Type B pancreatic cell (in vitro differentiated cells): ENCODE data around the gene DHX57. TPM values are rescaled to one million over a fixed set of nuclear protein-coding genes. Genes with fewer than 3 reads are reported as not detected.

Source experiments
- DNase-seq: peaks from one replicate; pipeline ENCODE4 v3.0.0; 2021; ENCODE audit warnings: mixed read lengths; ENCODE audit not compliant: unreplicated experiment; ENCODE audit errors: extremely low spot score
- H3K27ac Mint-ChIP-seq: 2 replicates; pipeline ENCODE4 v1.8.0; 2021; ENCODE audit warnings: mild to moderate bottlenecking, mixed read lengths
- H3K27me3 Mint-ChIP-seq: 2 replicates; pipeline ENCODE4 v1.8.0; 2021; ENCODE audit warnings: mixed read lengths
- H3K36me3 Mint-ChIP-seq: 2 replicates; pipeline ENCODE4 v1.8.0; 2021; ENCODE audit warnings: mixed read lengths
- H3K4me1 Mint-ChIP-seq: one replicate; pipeline ENCODE4 v1.8.0; 2021; ENCODE audit warnings: mixed read lengths; ENCODE audit not compliant: unreplicated experiment
- H3K4me3 Mint-ChIP-seq: 2 replicates; pipeline ENCODE4 v1.8.0; 2021; ENCODE audit warnings: mild to moderate bottlenecking, mixed read lengths
- H3K9me3 Mint-ChIP-seq: 2 replicates; pipeline ENCODE4 v1.8.0; 2021; ENCODE audit warnings: mixed read lengths
- total RNA-seq: library from RNA; stranded (reverse); gene quantifications from 2 replicates; pipeline ENCODE4 v1.2.1, GENCODE V29; 2021; ENCODE audit warnings: low replicate concordance
- TF ChIP-seq, protein P1 (sequence below): fragments of 200-600 bp; sonication (generic); conservative IDR thresholded peaks from 2 replicates; pipeline ENCODE4 v1.5.0; 2021; ENCODE audit warnings: antibody characterized with exemption, mild to moderate bottlenecking

Gene DHX57
- total RNA-seq, 1 donor from 2014 or later: 28.1 TPM

DNA sequence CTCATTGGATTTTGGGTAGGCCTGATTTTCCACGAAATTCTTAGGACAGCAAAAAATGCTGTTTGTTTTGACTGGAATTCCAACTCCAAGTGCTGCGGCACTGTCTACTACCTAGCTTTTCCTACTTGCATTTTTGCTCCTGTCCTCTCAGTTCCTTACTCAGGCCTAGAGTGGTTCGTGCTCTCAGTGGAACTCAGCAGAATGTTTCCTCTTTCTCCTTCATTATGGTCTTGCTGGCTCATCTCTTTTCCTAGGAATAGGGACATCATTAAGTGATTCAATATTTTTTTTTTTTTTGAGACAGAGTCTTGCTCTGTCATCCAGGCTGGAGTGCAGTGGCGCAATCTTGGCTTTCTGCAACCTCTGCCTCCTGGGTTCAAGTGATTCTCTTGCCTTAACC lies 59.8 kb downstream of the DHX57 start:
- Mint-ChIP-seq H3K4me1 (no peaks in the 10 kb centered on the region), H3K27me3 (no peaks in the 10 kb centered on the region), H3K4me3 (no peak overlapping the region)

GRCh38 chr2:38810488-38810887 lies 65.2 kb downstream of the DHX57 start:
- Mint-ChIP-seq H3K4me1 (no peaks in the 10 kb centered on the region), H3K27me3 (no peaks in the 10 kb centered on the region)

More for the DNA sequence above, 59.8 kb downstream of the DHX57 start:
- peaks cover 25% of the 10 kb centered on the region for H3K36me3 Mint-ChIP-seq
- no peak for DNase-seq
- TF ChIP-seq, protein P1, sequence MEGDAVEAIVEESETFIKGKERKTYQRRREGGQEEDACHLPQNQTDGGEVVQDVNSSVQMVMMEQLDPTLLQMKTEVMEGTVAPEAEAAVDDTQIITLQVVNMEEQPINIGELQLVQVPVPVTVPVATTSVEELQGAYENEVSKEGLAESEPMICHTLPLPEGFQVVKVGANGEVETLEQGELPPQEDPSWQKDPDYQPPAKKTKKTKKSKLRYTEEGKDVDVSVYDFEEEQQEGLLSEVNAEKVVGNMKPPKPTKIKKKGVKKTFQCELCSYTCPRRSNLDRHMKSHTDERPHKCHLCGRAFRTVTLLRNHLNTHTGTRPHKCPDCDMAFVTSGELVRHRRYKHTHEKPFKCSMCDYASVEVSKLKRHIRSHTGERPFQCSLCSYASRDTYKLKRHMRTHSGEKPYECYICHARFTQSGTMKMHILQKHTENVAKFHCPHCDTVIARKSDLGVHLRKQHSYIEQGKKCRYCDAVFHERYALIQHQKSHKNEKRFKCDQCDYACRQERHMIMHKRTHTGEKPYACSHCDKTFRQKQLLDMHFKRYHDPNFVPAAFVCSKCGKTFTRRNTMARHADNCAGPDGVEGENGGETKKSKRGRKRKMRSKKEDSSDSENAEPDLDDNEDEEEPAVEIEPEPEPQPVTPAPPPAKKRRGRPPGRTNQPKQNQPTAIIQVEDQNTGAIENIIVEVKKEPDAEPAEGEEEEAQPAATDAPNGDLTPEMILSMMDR: no peak
- H3K9me3 Mint-ChIP-seq: no peaks in the 10 kb centered on the region
- H3K27ac Mint-ChIP-seq: no peak overlapping the region

DNA sequence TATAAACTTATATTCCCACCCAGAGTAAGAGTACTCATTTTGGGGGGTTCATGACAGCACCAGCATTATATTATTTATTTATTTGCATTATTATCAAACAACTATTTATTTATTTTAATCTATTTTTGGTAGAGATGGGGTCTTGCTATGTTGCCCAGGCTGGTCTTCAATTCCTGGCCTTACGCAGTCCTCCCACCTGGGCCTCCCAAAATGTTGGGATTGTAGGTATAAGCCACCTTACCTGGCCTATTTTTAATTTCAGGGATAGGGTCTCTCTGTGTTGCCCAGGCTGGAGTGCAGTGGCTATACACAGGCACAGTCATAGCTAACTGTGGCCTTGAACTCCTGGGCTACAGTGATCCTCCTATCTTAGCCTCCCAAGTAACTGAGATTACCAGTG lies 67.1 kb downstream of the DHX57 start:
- Mint-ChIP-seq H3K27me3 (no peaks in the 10 kb centered on the region), H3K9me3 (no peaks in the 10 kb centered on the region), H3K27ac (no peak overlapping the region), H3K4me1 (no peaks in the 10 kb centered on the region), H3K36me3 (peaks cover 10% of the 10 kb centered on the region), H3K4me3 (no peak overlapping the region)
- TF ChIP-seq, protein P1: no peak
- no peak for DNase-seq

More at GRCh38 chr2:38810488-38810887, 65.2 kb downstream of the DHX57 start:
- Mint-ChIP-seq H3K9me3 (no peaks in the 10 kb centered on the region), H3K27ac (no peak overlapping the region), H3K4me3 (no peak overlapping the region), H3K36me3 (peaks cover 12% of the 10 kb centered on the region)
- TF ChIP-seq, protein P1: no peak
- DNase-seq: no peak

GRCh38 chr2:38806733-38807059 lies 69.0 kb downstream of the DHX57 start:
- Mint-ChIP-seq H3K4me3 (no peak overlapping the region), H3K9me3 (no peaks in the 10 kb centered on the region), H3K27ac (no peak overlapping the region), H3K36me3 (peaks cover 13% of the 10 kb centered on the region), H3K27me3 (no peaks in the 10 kb centered on the region), H3K4me1 (no peaks in the 10 kb centered on the region)
- TF ChIP-seq, protein P1: no peak
- DNase-seq: no peak

DNA sequence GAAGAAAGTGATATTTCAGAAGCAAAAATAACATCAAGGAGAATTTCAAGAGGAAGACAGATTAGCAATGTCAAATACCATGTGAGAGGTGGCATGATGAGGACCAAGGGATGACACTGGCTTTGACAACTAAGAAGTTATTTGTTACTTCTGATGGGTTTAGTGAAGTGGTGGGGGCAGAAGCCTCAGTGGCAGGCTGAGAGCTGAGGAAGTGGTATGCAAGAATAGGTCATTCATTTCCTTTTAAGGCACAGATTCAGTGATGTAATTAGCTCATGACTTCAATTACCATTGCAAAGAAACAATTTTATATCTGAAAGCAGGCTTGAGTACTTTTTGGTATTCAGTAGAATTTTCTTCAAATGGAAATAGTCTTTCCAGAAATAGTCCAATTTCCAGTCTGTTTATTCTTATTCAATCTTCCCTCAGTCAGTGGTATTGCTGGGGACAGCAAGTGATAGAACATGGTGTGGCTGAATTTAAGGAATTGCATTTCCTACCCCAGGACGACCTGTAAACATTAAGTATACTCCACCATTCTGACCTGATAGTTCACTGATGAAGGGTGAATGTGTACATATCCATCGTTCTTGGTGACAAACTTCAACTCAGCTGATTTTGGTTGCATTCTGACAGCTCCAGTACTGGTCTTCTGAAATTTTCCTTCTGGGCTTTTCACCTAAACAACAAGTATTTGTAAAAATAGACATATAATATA lies 69.6 kb downstream of the DHX57 start:
- no peak overlapping the region for H3K4me3 Mint-ChIP-seq
- DNase-seq: no peak
- no peaks in the 10 kb centered on the region for H3K9me3 Mint-ChIP-seq
- no peak overlapping the region for H3K27ac Mint-ChIP-seq
- H3K4me1 Mint-ChIP-seq: no peaks in the 10 kb centered on the region
- no peaks in the 10 kb centered on the region for H3K27me3 Mint-ChIP-seq
- peaks cover 8% of the 10 kb centered on the region for H3K36me3 Mint-ChIP-seq
- TF ChIP-seq, protein P1: no peak
